Peyer's patch (tissue), 4 donors: ENCODE results near the gene C1orf94.

Source experiments
- CTCF ChIP-seq, 6 experiments: fragments of 450-650 bp in 4 of 6; fragments of 200-600 bp in 2 of 6; sonication (generic) in 1 of 6; IDR thresholded peaks; one replicate each; pipeline ENCODE4 v1.5.1; 2017 to 2019; ENCODE audit warnings: antibody characterized with exemption in 6 of 6, mild to moderate bottlenecking in 3 of 6, moderate library complexity in 1 of 6
- POLR2A ChIP-seq, 2 donors: fragments of 450-650 bp; IDR thresholded peaks; one replicate each; pipeline ENCODE4 v1.5.1; 2017; ENCODE audit warnings: antibody characterized with exemption in 2 of 2, mild to moderate bottlenecking in 2 of 2, moderate library complexity in 2 of 2

DNA sequence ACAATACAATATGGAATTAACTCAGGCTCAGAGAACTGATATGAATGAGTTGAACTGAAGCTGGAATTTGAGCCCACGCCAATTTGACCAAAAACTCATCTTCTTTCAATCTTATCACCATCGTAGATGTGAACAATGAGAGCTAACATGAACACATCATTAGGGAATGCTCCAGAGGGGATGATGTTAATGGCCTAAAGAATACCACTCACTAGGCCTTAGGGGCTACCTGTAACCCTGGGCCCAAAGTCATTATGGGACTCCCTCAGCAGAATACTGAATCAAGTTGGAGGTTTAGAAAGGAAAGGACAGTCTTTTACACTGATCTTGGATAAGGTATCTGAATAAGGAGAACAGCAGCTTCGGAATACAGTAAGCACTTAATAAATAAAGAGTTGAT lies 73.6 kb downstream of the C1orf94 start:
- no peak for TF ChIP-seq CTCF (IDR thresholded peaks at IDR 0.05)
- TF ChIP-seq POLR2A (IDR thresholded peaks at IDR 0.05), result no peak
